A549 (cell line): Measurements from ENCODE around the gene OR2A14.

Experiments
- FOSL2 ChIP-seq, 2 experiments: fragments of 450-650 bp in 1 of 2; fragments of >200 bp in 1 of 2; sonication (Bioruptor Twin) in 1 of 2; formaldehyde crosslinking; IDR thresholded peaks; 2 replicates each; pipeline versions ENCODE4 v1.5.0 to v1.6.1; 2016 to 2020; ENCODE audit warnings: mild to moderate bottlenecking in 1 of 2, moderate library complexity in 1 of 2
- HDAC2 ChIP-seq: fragments of 200-600 bp; sonication (generic); IDR thresholded peaks from 2 replicates; pipeline ENCODE4 v1.6.1; 2016
- JUN ChIP-seq, 2 experiments: fragments of >200 bp; sonication (Bioruptor Twin); formaldehyde crosslinking; IDR thresholded peaks; 2 replicates in 1 of 2; 3 replicates in 1 of 2; pipeline ENCODE4 v1.6.1; 2016 to 2017
- POLR2A ChIP-seq: IDR thresholded peaks from 2 replicates; pipeline ENCODE4 v1.6.1; 2012; ENCODE audit warnings: mild to moderate bottlenecking, low read length
- POLR2AphosphoS2 ChIP-seq: conservative IDR thresholded peaks from 2 replicates; pipeline ENCODE4 v1.6.1; 2012; ENCODE audit warnings: low read length, improper control_type of control experiment, inconsistent platforms
- RAD21 ChIP-seq, 2 experiments: fragments of >200 bp in 1 of 2; sonication (Bioruptor Twin) in 1 of 2; formaldehyde crosslinking in 1 of 2; IDR thresholded peaks in 1 of 2; conservative IDR thresholded peaks in 1 of 2; 2 replicates in 1 of 2; 3 replicates in 1 of 2; pipeline ENCODE4 v1.6.1; 2012 to 2018; ENCODE audit warnings: inconsistent platforms in 1 of 2
- SMC3 ChIP-seq: fragments of >200 bp; sonication (Bioruptor Twin); formaldehyde crosslinking; IDR thresholded peaks from 3 replicates; pipeline ENCODE4 v1.6.1; 2018; ENCODE audit warnings: inconsistent platforms
- TF ChIP-seq, protein P1 (sequence below): fragments of >200 bp; sonication (Bioruptor Twin); formaldehyde crosslinking; IDR thresholded peaks from 3 replicates; pipeline ENCODE4 v1.5.1; 2016
- TF ChIP-seq, protein P2 (sequence below): IDR thresholded peaks from 2 replicates; pipeline ENCODE4 v1.6.1; 2012

DNA sequence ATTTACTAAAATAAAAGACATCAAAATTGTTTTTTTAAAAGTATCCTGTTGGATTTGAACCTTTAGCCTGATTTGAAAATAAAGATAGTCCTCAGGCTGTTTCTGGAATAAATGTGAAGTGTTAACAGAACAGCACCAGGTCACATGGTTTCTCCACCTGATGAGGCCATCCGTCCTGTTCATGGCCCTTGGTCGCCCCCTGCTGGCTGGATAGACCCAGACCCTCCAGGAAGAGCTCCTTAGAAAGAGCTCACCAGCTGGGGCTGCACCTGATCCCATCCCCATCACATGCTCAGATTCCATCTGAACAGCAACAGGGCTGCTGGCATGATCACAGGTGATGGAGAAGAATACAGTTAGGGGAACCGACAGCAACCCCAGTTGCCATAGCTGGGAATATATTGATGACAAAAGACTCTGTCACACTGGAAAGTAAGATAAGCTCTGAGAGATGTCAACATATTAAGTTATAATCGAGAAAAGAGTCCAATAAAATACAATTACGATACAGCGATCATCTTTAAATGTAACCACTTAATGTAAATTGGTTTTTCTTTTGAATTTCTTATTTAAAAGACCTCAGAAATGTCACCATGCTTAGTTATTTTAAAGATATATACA is 4.8 kb downstream of the OR2A14 start:
- TF ChIP-seq, protein P1, sequence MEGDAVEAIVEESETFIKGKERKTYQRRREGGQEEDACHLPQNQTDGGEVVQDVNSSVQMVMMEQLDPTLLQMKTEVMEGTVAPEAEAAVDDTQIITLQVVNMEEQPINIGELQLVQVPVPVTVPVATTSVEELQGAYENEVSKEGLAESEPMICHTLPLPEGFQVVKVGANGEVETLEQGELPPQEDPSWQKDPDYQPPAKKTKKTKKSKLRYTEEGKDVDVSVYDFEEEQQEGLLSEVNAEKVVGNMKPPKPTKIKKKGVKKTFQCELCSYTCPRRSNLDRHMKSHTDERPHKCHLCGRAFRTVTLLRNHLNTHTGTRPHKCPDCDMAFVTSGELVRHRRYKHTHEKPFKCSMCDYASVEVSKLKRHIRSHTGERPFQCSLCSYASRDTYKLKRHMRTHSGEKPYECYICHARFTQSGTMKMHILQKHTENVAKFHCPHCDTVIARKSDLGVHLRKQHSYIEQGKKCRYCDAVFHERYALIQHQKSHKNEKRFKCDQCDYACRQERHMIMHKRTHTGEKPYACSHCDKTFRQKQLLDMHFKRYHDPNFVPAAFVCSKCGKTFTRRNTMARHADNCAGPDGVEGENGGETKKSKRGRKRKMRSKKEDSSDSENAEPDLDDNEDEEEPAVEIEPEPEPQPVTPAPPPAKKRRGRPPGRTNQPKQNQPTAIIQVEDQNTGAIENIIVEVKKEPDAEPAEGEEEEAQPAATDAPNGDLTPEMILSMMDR: peak; percentile 80
- TF ChIP-seq JUN (IDR thresholded peaks at IDR 0.05): no peak
- no peak for TF ChIP-seq FOSL2 (IDR thresholded peaks at IDR 0.05)
- TF ChIP-seq FOSL2 (CRISPR knock-in tag; IDR thresholded peaks at IDR 0.05): no peak
- peak; percentile 74 for TF ChIP-seq SMC3
- no peak for TF ChIP-seq POLR2AphosphoS2
- peak; percentile 83 to 91 for TF ChIP-seq RAD21 (conservative IDR thresholded peaks at IDR 0.05 in 1 of 2, IDR thresholded peaks at IDR 0.05 in 1 of 2)
- no peak for TF ChIP-seq HDAC2
- no peak for TF ChIP-seq POLR2A
- TF ChIP-seq, protein P2, sequence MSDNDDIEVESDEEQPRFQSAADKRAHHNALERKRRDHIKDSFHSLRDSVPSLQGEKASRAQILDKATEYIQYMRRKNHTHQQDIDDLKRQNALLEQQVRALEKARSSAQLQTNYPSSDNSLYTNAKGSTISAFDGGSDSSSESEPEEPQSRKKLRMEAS: peak; percentile 45
